Dendritic cell treated with granulocyte-macrophage colony-stimulating factor and Interleukin-4, amounts not matched to agents 40 ng/mL and 50 ng/mL, for 4 days (primary cell): ENCODE data around the gene TSEN34.
A peak's percentile ranks its signal among the peaks of the same experiment; 100 is the strongest.
"Not testable (repeated sequence)": the region's sequence is repeated elsewhere in the genome, so short reads cannot be mapped to it uniquely, and the experiment has no call there.

Experiments used
- H3K27ac Mint-ChIP-seq: one replicate; pipeline ENCODE4 v1.8.0; 2022; ENCODE audit warnings: mild to moderate bottlenecking, mixed read lengths
- H3K27me3 Mint-ChIP-seq: one replicate; pipeline ENCODE4 v1.8.0; 2022; ENCODE audit warnings: mild to moderate bottlenecking, mixed read lengths
- H3K36me3 Mint-ChIP-seq: one replicate; pipeline ENCODE4 v1.8.0; 2022; ENCODE audit warnings: low read depth, mixed read lengths
- H3K4me1 Mint-ChIP-seq: one replicate; pipeline ENCODE4 v1.8.0; 2022; ENCODE audit warnings: low read depth, mixed read lengths
- H3K4me3 Mint-ChIP-seq: one replicate; pipeline ENCODE4 v1.8.0; 2022; ENCODE audit warnings: mild to moderate bottlenecking, moderate library complexity, mixed read lengths
- H3K9me3 Mint-ChIP-seq: one replicate; pipeline ENCODE4 v1.8.0; 2022; ENCODE audit warnings: mixed read lengths
- intact Hi-C: fragments of 100-400 bp; cut with micrococcal nuclease; formaldehyde crosslinking; loops from one replicate; pipeline ENCODE4 v1.15.0; 2022

The TSEN34 gene

DNA sequence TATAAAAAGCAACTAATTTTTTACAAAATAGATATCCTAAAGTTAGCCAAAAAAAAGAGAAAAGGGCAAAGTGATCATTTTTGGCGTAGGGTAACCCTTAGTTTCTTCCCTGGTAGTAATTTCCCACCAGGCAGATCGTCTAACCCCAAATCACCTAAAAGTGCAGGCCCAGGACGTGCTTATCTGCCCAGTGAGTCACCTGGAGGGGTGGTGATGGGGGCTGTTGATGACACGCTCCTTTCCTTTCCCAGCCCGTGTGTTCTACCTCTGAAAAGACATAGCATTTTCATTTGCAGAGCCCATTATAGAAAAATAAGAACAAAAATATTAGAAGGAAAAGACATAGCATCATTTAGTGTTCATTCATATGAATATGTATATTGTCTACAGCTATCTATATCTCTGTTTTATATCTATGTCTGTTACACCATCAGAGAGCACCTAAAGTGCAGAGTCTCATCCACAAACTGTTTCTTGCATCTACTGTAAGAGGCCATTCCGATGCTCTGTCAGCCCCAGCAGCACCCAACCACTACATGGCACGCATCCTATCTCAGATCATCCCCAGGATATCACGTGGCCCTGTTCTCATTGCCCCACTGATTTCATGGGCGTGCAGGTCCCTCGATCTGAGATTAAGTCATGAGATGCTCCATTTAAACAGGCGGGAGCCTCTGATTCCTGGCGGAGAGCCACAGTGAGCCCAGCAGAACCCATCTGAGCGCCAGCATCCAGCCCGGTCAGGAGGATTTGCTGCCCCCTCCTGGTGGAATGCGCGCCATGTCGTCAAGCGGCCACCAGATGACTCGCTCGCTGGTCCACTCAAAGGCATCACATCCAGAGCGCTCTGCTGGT lies 40.2 kb downstream of the TSEN34 start:
- Mint-ChIP-seq H3K36me3 (peaks cover 7% of the 10 kb centered on the region), H3K9me3 (no peaks in the 10 kb centered on the region), H3K4me1 (peaks cover 10% of the 10 kb centered on the region), H3K27ac (no peak overlapping the region), H3K27me3 (peaks cover 2% of the 10 kb centered on the region), H3K4me3 (no peak overlapping the region)
- intact Hi-C loops, result loop anchor here (2.0 kb wide), 1 partner anchor 63 kb away; no protein-coding TSS in a partner anchor

DNA sequence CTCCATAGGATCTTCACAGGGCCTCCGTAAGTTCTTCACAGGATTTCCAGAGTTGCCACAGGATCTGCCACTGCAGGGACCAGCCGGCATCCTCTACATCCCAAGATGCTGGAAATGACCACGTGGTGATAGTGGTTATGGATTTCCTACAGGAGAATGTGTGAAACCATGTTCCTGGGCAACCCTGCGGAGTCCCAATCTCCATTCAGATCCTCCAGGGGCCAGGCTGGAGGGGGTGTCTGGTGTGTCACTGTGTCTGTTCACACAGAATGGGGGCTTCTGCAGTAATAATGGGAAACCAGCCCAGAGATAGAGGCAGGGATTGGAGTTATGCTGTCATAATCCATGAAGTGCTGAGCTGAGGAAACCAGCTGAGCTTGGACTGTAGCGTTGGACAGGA lies 42.8 kb downstream of the TSEN34 start:
- H3K4me1 Mint-ChIP-seq, result peaks cover 15% of the 10 kb centered on the region
- no peak overlapping the region for H3K4me3 Mint-ChIP-seq
- H3K36me3 Mint-ChIP-seq, result peaks cover 29% of the 10 kb centered on the region
- intact Hi-C loops, result no loop called here
- peaks cover 2% of the 10 kb centered on the region for H3K27me3 Mint-ChIP-seq
- H3K9me3 Mint-ChIP-seq, result no peaks in the 10 kb centered on the region
- H3K27ac Mint-ChIP-seq, result no peak overlapping the region

DNA sequence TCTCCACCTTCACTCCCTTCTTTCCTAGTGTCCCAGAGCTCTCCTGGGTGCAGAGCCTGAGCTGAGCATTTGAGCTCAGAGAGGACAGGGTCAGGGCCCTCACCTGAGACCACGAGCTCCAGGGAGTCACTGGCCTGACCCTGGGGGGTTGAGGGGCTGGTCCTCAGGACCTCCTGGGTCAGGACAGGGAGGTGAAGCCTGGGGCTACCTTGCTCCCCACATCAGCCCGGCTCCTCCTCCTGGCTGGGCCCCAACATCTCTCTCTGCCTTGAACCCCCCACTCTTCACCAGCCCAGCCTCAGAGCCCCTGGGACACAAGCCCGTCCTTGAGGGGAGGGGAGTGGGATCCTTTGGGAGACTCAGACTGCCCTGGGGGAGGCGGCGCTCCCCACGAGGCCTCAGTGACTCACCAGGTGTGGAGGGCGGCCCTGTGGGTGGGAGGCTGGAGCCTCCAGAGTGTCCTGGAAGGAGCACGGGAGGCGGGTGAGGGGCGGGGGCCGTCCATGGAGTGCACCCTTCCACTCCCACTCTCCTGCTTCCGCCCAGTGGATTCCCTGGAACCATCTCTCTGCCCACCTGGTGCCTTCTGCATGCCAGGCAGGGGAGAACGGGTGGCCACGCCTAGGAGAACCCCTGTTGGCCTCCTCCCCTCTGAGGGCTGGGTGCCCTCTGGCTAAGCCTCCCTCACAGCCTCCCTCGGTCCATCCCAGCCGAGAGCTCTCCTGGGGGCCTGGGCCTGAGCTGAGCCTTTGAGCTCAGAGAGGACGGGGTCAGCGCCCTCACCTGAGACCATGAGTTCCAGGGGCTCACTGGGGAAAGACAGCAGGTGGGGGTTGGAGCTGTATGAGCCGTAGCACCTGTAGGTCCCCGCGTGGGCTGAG lies 48.6 kb downstream of the TSEN34 start:
- Mint-ChIP-seq H3K4me3 (peak overlapping the region; percentile 44), H3K4me1 (peaks cover 37% of the 10 kb centered on the region), H3K36me3 (peaks cover 45% of the 10 kb centered on the region), H3K27ac (peak overlapping the region; percentile 79)
- H3K9me3 Mint-ChIP-seq, intact Hi-C loops, H3K27me3 Mint-ChIP-seq: not testable (repeated sequence)

DNA sequence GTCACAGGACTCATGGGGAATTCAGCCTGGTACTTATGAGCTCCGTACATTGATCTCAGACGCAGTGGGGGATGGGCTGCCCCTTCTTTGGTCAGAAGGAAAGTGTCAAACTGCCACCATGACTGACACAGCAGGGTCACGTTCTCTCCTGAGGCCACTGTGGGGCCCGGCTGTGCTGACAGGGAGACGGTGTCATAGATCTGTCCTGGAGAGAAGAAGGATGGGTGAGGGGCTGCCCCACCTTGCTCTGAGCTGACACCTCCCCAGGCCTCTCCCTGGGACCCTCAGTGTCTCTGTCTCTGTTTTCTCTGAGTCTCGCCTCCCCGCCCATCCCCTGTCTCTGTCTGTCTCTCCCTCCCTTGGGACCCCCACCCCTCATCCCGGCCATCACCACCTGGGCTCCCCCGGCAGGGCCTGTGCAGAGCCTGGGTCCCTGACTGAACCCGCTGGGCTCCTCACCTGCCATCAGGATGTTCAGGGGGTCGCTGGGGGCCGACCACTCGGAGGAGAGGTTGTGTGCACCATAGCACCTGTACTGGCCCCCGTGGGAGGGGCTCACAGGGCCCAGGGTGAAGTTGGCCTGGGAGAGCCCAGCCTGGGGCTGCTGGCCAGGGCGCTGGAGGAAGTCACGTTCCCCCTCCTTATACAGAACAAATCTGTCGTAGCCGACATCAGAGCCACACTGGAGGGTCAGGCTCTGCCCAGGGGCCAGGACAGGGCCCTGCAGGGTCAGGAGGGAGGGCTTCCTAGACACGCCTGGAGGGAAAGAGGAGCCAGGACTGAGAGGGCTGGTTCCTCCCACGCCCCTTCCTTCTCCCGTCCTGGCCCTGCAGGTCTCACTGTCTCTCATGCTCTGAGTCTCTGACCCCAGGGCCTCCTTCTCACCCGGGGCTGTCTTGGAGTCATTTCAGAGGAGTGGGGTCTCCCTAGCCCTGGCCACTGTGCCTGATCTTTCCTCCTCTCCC lies 49.5 kb downstream of the TSEN34 start:
- H3K27me3 Mint-ChIP-seq, intact Hi-C loops, H3K9me3 Mint-ChIP-seq: not testable (repeated sequence)
- H3K36me3 Mint-ChIP-seq, result peaks cover 43% of the 10 kb centered on the region
- peak overlapping the region; percentile 55 for H3K4me3 Mint-ChIP-seq
- peaks cover 44% of the 10 kb centered on the region for H3K4me1 Mint-ChIP-seq
- peak overlapping the region; percentile 56 for H3K27ac Mint-ChIP-seq

DNA sequence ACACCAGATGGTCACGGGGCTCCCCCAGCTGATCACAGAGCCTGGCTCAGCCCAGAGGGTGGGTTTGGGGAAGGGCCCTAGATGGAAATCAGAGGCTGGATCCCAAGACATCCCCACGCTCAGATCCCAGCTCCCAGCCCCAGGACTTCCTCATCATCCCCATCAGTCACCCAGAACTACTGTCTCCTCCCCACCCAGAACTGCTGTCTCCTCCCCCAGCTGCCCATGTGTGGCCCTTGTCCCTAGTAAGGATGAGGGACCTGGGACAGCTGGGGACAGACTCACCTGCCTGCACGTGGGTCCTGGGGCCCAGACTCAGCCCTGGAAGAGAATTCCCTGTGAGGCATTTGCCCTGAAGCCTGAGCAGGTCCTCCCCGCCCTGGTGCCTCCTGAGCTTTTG lies 51.1 kb downstream of the TSEN34 start:
- peaks cover 53% of the 10 kb centered on the region for H3K4me1 Mint-ChIP-seq
- intact Hi-C loops, H3K27me3 Mint-ChIP-seq, H3K9me3 Mint-ChIP-seq: not testable (repeated sequence)
- H3K27ac Mint-ChIP-seq, result peak overlapping the region; percentile 80
- H3K36me3 Mint-ChIP-seq, result peaks cover 32% of the 10 kb centered on the region
- H3K4me3 Mint-ChIP-seq, result peak overlapping the region; percentile 67

DNA sequence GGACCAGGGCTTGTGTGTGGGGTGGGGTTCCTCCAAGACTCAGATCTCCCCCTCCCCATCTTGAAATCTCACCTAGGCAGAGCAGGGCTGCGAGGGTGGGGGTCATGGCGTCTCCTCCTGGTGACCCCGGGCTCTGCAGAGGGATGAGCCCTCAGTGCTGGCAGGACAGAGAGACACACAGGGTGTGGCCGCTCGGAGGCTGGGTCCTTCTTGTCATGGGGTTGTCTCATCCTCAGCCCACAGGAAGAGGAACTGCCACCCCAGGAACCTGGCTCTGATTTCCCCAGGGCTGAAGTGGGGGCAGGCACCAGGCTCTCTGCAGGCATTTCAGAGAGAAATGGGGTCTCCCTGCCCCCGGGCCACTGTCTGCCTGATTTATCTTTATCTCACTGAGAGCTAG lies 51.5 kb downstream of the TSEN34 start, which contains the start of gene LILRA6:
Gene LILRA6 (minus strand): TSS at position 145 of the 400 bp plus-strand sequence.
- intact Hi-C loops, H3K27me3 Mint-ChIP-seq, H3K9me3 Mint-ChIP-seq: not testable (repeated sequence)
- Mint-ChIP-seq H3K4me3 (peak within 1 kb of the TSS; percentile 67), H3K36me3 (peaks cover 29% of the 10 kb centered on the region), H3K27ac (peak within 1 kb of the TSS; percentile 80), H3K4me1 (peaks cover 57% of the 10 kb centered on the region)

DNA sequence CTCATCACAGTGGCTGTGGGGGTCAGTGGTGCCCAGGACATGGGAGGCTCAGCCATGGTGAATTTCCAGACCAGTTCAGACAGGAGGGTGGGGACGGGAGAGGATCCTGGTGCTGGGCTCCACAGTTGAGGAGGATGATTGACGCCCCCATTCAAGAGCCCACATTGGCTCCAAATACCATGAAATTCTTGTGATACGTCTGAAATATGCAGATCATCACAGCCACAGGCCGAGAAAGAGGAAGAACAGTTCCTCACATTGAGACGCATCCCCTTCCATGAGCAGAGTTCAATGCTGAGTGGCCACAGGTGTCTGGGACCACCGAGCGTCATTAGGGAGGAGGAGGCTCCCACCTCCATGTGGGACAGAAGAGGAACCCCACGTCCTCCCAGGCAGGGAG lies 52.7 kb downstream of the TSEN34 start:
- H3K27ac Mint-ChIP-seq, H3K4me3 Mint-ChIP-seq, H3K27me3 Mint-ChIP-seq, H3K9me3 Mint-ChIP-seq, intact Hi-C loops: not testable (repeated sequence)
- peaks cover 68% of the 10 kb centered on the region for H3K4me1 Mint-ChIP-seq
- peaks cover 17% of the 10 kb centered on the region for H3K36me3 Mint-ChIP-seq
